Glutamatergic neuron (in vitro differentiated cells): ENCODE results near the gene ANKRD13A. TPM values are rescaled to one million over a fixed set of nuclear protein-coding genes. Genes with fewer than 3 reads are reported as not detected.
"Not testable (repeated sequence)": the region's sequence is repeated elsewhere in the genome, so short reads cannot be mapped to it uniquely, and the experiment has no call there.

Experiments
- DNase-seq: peaks from one replicate; pipeline ENCODE4 v3.0.0; 2022
- H3K27ac Mint-ChIP-seq: one replicate; pipeline ENCODE4 v1.8.0; 2020; ENCODE audit warnings: mild to moderate bottlenecking, mixed read lengths, inconsistent platforms; ENCODE audit not compliant: unreplicated experiment
- H3K27me3 Mint-ChIP-seq: one replicate; pipeline ENCODE4 v1.8.0; 2020; ENCODE audit warnings: mild to moderate bottlenecking, moderate library complexity, mixed read lengths, inconsistent platforms; ENCODE audit not compliant: unreplicated experiment
- H3K36me3 Mint-ChIP-seq: one replicate; pipeline ENCODE4 v1.8.0; 2020; ENCODE audit warnings: mild to moderate bottlenecking, mixed read lengths, inconsistent platforms; ENCODE audit not compliant: unreplicated experiment
- H3K4me1 Mint-ChIP-seq: one replicate; pipeline ENCODE4 v1.8.0; 2020; ENCODE audit warnings: mild to moderate bottlenecking, low read depth, mixed read lengths, inconsistent platforms; ENCODE audit not compliant: unreplicated experiment
- H3K4me3 Mint-ChIP-seq: one replicate; pipeline ENCODE4 v1.8.0; 2020; ENCODE audit warnings: mild to moderate bottlenecking, mixed read lengths, inconsistent platforms; ENCODE audit not compliant: unreplicated experiment
- H3K9me3 Mint-ChIP-seq: one replicate; pipeline ENCODE4 v1.8.0; 2020; ENCODE audit warnings: mild to moderate bottlenecking, moderate library complexity, mixed read lengths, inconsistent platforms; ENCODE audit not compliant: unreplicated experiment
- CTCF ChIP-seq: fragments of 200-600 bp; sonication (generic); IDR thresholded peaks from one replicate; pipeline ENCODE4 v1.5.0; 2021; ENCODE audit not compliant: partially characterized antibody, unreplicated experiment
- total RNA-seq: library from RNA; stranded (reverse); fragmentation: NEBNext Ultra II Directional; extraction: Animal tissue kit (Norgen Biotek cat#: 25700); gene quantifications from one replicate; pipeline ENCODE4 v1.2.1, GENCODE V29; 2021; ENCODE audit not compliant: unreplicated experiment

Gene ANKRD13A
- total RNA-seq, 1 donor from 2014 or later: 139 TPM

- Mint-ChIP-seq H3K27me3 (no peaks in the 10 kb centered on the region), H3K9me3 (peaks cover 2% of the 10 kb centered on the region), H3K36me3 (peaks cover 6% of the 10 kb centered on the region), H3K27ac (no peak overlapping the region), H3K4me1 (no peaks in the 10 kb centered on the region), H3K4me3 (no peak overlapping the region)
- DNase-seq: no peak
- TF ChIP-seq CTCF: no peak
Measured at GRCh38 chr12:109981311-109981710, 17.9 kb upstream of the ANKRD13A start.

GRCh38 chr12:109982210-109982609, 17.0 kb upstream of the ANKRD13A start:
- H3K27me3 Mint-ChIP-seq: no peaks in the 10 kb centered on the region
- TF ChIP-seq CTCF: no peak
- H3K36me3 Mint-ChIP-seq: peaks cover 6% of the 10 kb centered on the region
- H3K4me1 Mint-ChIP-seq: no peaks in the 10 kb centered on the region
- no peak overlapping the region for H3K27ac Mint-ChIP-seq
- DNase-seq: no peak
- H3K9me3 Mint-ChIP-seq: peaks cover 2% of the 10 kb centered on the region
- no peak overlapping the region for H3K4me3 Mint-ChIP-seq

GRCh38 chr12:109983432-109984142, 15.6 kb upstream of the ANKRD13A start:
- DNase-seq: no peak
- no peak for TF ChIP-seq CTCF
- Mint-ChIP-seq H3K36me3 (peaks cover 2% of the 10 kb centered on the region), H3K4me3 (no peak overlapping the region), H3K4me1 (no peaks in the 10 kb centered on the region), H3K27ac (no peak overlapping the region), H3K27me3 (no peaks in the 10 kb centered on the region), H3K9me3 (no peaks in the 10 kb centered on the region)

GRCh38 chr12:109986236-109986635, 13.0 kb upstream of the ANKRD13A start:
- peaks cover 15% of the 10 kb centered on the region for H3K4me1 Mint-ChIP-seq
- not testable (repeated sequence) for H3K4me3 Mint-ChIP-seq, H3K36me3 Mint-ChIP-seq, H3K9me3 Mint-ChIP-seq, H3K27ac Mint-ChIP-seq, DNase-seq, H3K27me3 Mint-ChIP-seq

GRCh38 chr12:109987615-109988014, 11.6 kb upstream of the ANKRD13A start:
- Mint-ChIP-seq H3K9me3 (no peaks in the 10 kb centered on the region), H3K27ac (no peak overlapping the region), H3K36me3 (no peaks in the 10 kb centered on the region), H3K27me3 (no peaks in the 10 kb centered on the region), H3K4me1 (peaks cover 15% of the 10 kb centered on the region), H3K4me3 (no peak overlapping the region)
- TF ChIP-seq CTCF: no peak
- DNase-seq: no peak
